GM12878 (cell line): ENCODE data around the gene CPNE5. TPM values are rescaled to one million over a fixed set of nuclear protein-coding genes. Genes with fewer than 3 reads are reported as not detected.

ENCODE experiments used
- ATAC-seq: fragments of 200-7000 bp; cut with Tn5 transposase; 3 replicates; pipeline ENCODE4 v1.9.1; 2020; ENCODE audit warnings: mild to moderate bottlenecking, moderate library complexity
- BruUV-seq: library from RNA; stranded (reverse); fragments of 400-500 nt; replicated peaks from 2 replicates; lab custom pipeline; 2021; lab: Mats Ljungman, UMichigan
- CTCF ChIA-PET: fragments of 300-600 bp; sonication (Branson Sonifier 250); formaldehyde crosslinking; extraction: SDS; loops from one replicate; lab custom pipeline; 2021; ENCODE audit warnings: inconsistent platforms; lab: Yijun Ruan, JAX
- POLR2A ChIA-PET: fragments of 350-600 bp; formaldehyde crosslinking; extraction: SDS; loops from one replicate; lab custom pipeline; 2021; ENCODE audit warnings: inconsistent platforms; lab: Charles Lee
- RAD21 ChIA-PET: fragments of 300-600 bp; sonication (Branson Sonifier 250); formaldehyde crosslinking; loops from one replicate; lab custom pipeline; 2023; ENCODE audit warnings: antibody characterized with exemption; ENCODE audit not compliant: unreplicated experiment; lab: Charles Lee
- SMC1A ChIA-PET: fragments of 300-600 bp; sonication (Branson Sonifier 250); formaldehyde crosslinking; loops from one replicate; lab custom pipeline; 2023; ENCODE audit not compliant: unreplicated experiment, uncharacterized antibody; lab: Charles Lee
- DNase-seq: peaks from one replicate; pipeline ENCODE4 v3.0.0-alpha.2; 2011; ENCODE audit warnings: low read depth, low spot score
- FAIRE-seq: peaks from 3 replicates; lab custom pipeline; 2011; peaks lifted over from hg19 to GRCh38; lab: Jason Lieb, UNC
- H2AFZ ChIP-seq: 2 replicates; pipeline ENCODE4 v1.6.0; 2011; ENCODE audit warnings: low read depth, low read length, control low read depth; ENCODE audit not compliant: control insufficient read depth
- H3K27ac ChIP-seq: 2 replicates; pipeline ENCODE4 v1.5.1; 2011; ENCODE audit warnings: control low read depth; ENCODE audit not compliant: control insufficient read depth, insufficient read depth
- H3K27me3 ChIP-seq, 2 experiments: replicated peaks in 1 of 2; 2 replicates each; pipeline versions ENCODE4 v1.6.0 to v1.6.1; 2011; ENCODE audit warnings: low read length in 1 of 2; ENCODE audit not compliant: control insufficient read depth in 2 of 2, insufficient read depth in 2 of 2
- H3K36me3 ChIP-seq, 2 experiments: 2 replicates each; pipeline ENCODE4 v1.5.1; 2011; ENCODE audit warnings: low read length in 1 of 2; ENCODE audit not compliant: control insufficient read depth in 2 of 2, insufficient read depth in 2 of 2
- H3K4me1 ChIP-seq: 2 replicates; pipeline ENCODE4 v1.6.1; 2011; ENCODE audit warnings: mild to moderate bottlenecking, low read length, moderate library complexity, mixed read lengths; ENCODE audit not compliant: control insufficient read depth, insufficient read depth
- H3K4me2 ChIP-seq: 2 replicates; pipeline ENCODE4 v1.6.0; 2011; ENCODE audit warnings: control low read depth; ENCODE audit not compliant: control insufficient read depth, insufficient read depth
- H3K4me3 ChIP-seq: fragments of 200-600 bp; sonication (generic); 2 replicates; pipeline ENCODE4 v1.5.1; 2016
- H3K79me2 ChIP-seq: 2 replicates; pipeline ENCODE4 v1.6.0; 2011; ENCODE audit warnings: low read length; ENCODE audit not compliant: control insufficient read depth, insufficient read depth
- H3K9ac ChIP-seq: 2 replicates; pipeline ENCODE4 v1.8.0; 2011; ENCODE audit warnings: low read length, control low read depth, mixed read lengths; ENCODE audit not compliant: control insufficient read depth, insufficient read depth
- H3K9me3 ChIP-seq: replicated peaks from 3 replicates; pipeline ENCODE4 v1.5.1; 2011; ENCODE audit warnings: mild to moderate bottlenecking, low read length; ENCODE audit not compliant: control insufficient read depth, insufficient read depth
- H4K20me1 ChIP-seq: 2 replicates; pipeline ENCODE4 v1.6.0; 2011; ENCODE audit not compliant: control insufficient read depth, insufficient read depth
- BACH1 ChIP-seq: fragments of 450-650 bp; IDR thresholded peaks from 2 replicates; pipeline ENCODE4 v1.6.1; 2017; ENCODE audit warnings: mild to moderate bottlenecking, borderline replicate concordance
- BRCA1 ChIP-seq: IDR thresholded peaks from 2 replicates; pipeline ENCODE4 v1.6.1; 2011; ENCODE audit warnings: low read depth, low read length, improper control_type of control experiment
- KAT2A ChIP-seq: conservative IDR thresholded peaks from 2 replicates; pipeline ENCODE4 v1.6.1; 2011; ENCODE audit warnings: low read depth, low read length; ENCODE audit not compliant: control insufficient read depth
- KDM1A ChIP-seq: fragments of 200-600 bp; sonication (generic); IDR thresholded peaks from 2 replicates; pipeline ENCODE4 v1.6.1; 2016; ENCODE audit warnings: borderline replicate concordance
- NBN ChIP-seq: fragments of 450-650 bp; IDR thresholded peaks from 2 replicates; pipeline ENCODE4 v1.6.1; 2016
- NFIC ChIP-seq: IDR thresholded peaks from 2 replicates; pipeline ENCODE4 v1.6.1; 2012; ENCODE audit warnings: low read depth, mild to moderate bottlenecking, inconsistent platforms, low read length, moderate library complexity
- RCOR1 ChIP-seq: conservative IDR thresholded peaks from 2 replicates; pipeline ENCODE4 v1.6.1; 2012; ENCODE audit warnings: low read depth, low read length, improper control_type of control experiment
- RELB ChIP-seq: fragments of 450-650 bp; IDR thresholded peaks from 2 replicates; pipeline ENCODE4 v1.6.1; 2017; ENCODE audit warnings: low read depth, mild to moderate bottlenecking, moderate library complexity
- SMARCA5 ChIP-seq: fragments of 450-650 bp; IDR thresholded peaks from 2 replicates; pipeline ENCODE4 v1.6.1; 2017; ENCODE audit warnings: mild to moderate bottlenecking
- SRF ChIP-seq, 2 experiments: IDR thresholded peaks; 2 replicates each; pipeline ENCODE4 v1.6.1; 2011; ENCODE audit warnings: low read depth in 2 of 2, low read length in 2 of 2, mild to moderate bottlenecking in 1 of 2, moderate library complexity in 1 of 2
- SUZ12 ChIP-seq: fragments of 200-600 bp; sonication (generic); IDR thresholded peaks from one replicate; pipeline ENCODE4 v1.6.1; 2018; ENCODE audit warnings: antibody characterized with exemption, mild to moderate bottlenecking; ENCODE audit not compliant: unreplicated experiment
- WRNIP1 ChIP-seq: IDR thresholded peaks from 2 replicates; pipeline ENCODE4 v1.6.1; 2011; ENCODE audit warnings: low read depth, low read length, improper control_type of control experiment, borderline replicate concordance
- ZBED1 ChIP-seq: IDR thresholded peaks from 2 replicates; pipeline ENCODE4 v1.6.1; 2016; ENCODE audit warnings: borderline replicate concordance
- ZNF217 ChIP-seq: fragments of 450-650 bp; IDR thresholded peaks from 2 replicates; pipeline ENCODE4 v1.6.1; 2017; ENCODE audit warnings: antibody characterized with exemption, mild to moderate bottlenecking
- ZNF384 ChIP-seq: IDR thresholded peaks from 2 replicates; pipeline ENCODE4 v1.6.1; 2012; ENCODE audit warnings: low read depth, mild to moderate bottlenecking, low read length, improper control_type of control experiment, borderline replicate concordance
- ZSCAN29 ChIP-seq: fragments of 450-650 bp; IDR thresholded peaks from 2 replicates; pipeline ENCODE4 v1.6.1; 2017; ENCODE audit warnings: mild to moderate bottlenecking, moderate library complexity
- WGBS: methylation state at CpG from one replicate; pipeline ENCODE4 v1.1.6; 2016; ENCODE audit warnings: low lambda C conversion rate; ENCODE audit not compliant: insufficient replicate concordance, insufficient coverage; ENCODE audit errors: missing lambda C conversion rate; 5-methylcytosine and 5-hydroxymethylcytosine counted together
- in situ Hi-C: fragments of 300-500 bp; cut with MboI; formaldehyde crosslinking; loops from 9 replicates; pipeline ENCODE4 v1.14.3; 2018; ENCODE audit warnings: mixed read lengths
- intact Hi-C: fragments of 100-400 bp; cut with micrococcal nuclease; formaldehyde crosslinking; loops from one replicate; pipeline ENCODE4 v1.14.2; 2022; ENCODE audit not compliant: unreplicated experiment
- polyA plus RNA-seq, 11 experiments: library from polyadenylated mRNA; depleted of rRNA in 4 of 11; unstranded in 6 of 11; stranded (reverse) in 5 of 11; fragments of >200 nt; fragmentation: Nextera tagmentation in 4 of 11; fragmentation: Illumina TruSeq in 1 of 11; extraction: Ambion mirVana in 4 of 11; extraction: Trizol in 1 of 11; gene quantifications; 1 replicate in 1 of 11; 2 replicates in 10 of 11; pipeline versions ENCODE4 v1.2.1 to v1.2.3, GENCODE V29; 2011 to 2016; ENCODE audit warnings: inconsistent platforms in 2 of 11, missing spikeins in 2 of 11, low read depth in 1 of 11
- total RNA-seq, 4 experiments: library from RNA; depleted of rRNA in 3 of 4; stranded (reverse); fragments of >200 nt in 3 of 4; fragmentation: Illumina TruSeq in 1 of 4; extraction: Trizol in 1 of 4; gene quantifications; 2 replicates each; pipeline versions ENCODE4 v1.2.1 to v1.2.3, GENCODE V29; 2013 to 2021
- TF ChIP-seq, protein P1 (sequence below): fragments of 450-650 bp; IDR thresholded peaks from 2 replicates; pipeline ENCODE4 v1.6.1; 2018; ENCODE audit warnings: borderline replicate concordance, mild to moderate bottlenecking; ENCODE audit not compliant: partially characterized antibody
- TF ChIP-seq, protein P2 (sequence below): fragments of 150-350 bp; IDR thresholded peaks from 2 replicates; pipeline ENCODE4 v1.6.1; 2016; ENCODE audit warnings: low read depth, low read length

The CPNE5 gene
- total and polyA plus RNA-seq, 10 of the 15 experiments (the other 5 are each of a cell fraction or from before 2014, with no cell fraction given) = 2.4 to 39.1 (median 18.2) TPM

- H3K27ac ChIP-seq = no peak overlapping the region
- RAD21 ChIA-PET = no interaction called here
- 32% methylated on average over 4 of the region's 4 CpGs for WGBS
- no TSS peak for BruUV-seq
- intact Hi-C loops (no loop called here), in situ Hi-C loops (no loop called here)
- FAIRE-seq (no peak), DNase-seq (no peak), ATAC-seq (no peak)
- H3K4me2 ChIP-seq = no peak overlapping the region
- SMC1A ChIA-PET = no interaction called here
- CTCF ChIA-PET = interaction anchor here (0.7 to 2.1 kb wide), 3 partner anchors 8 to 79 kb away, joined by 3 to 5 read pairs (median 4); partner anchors contain the start of gene C6orf89
- no peak overlapping the region for H2AFZ ChIP-seq
- peaks cover 0 to 7% of the 10 kb centered on the region in 2 experiments; a peak in 2 of 4 replicates for H3K27me3 ChIP-seq
- H4K20me1 ChIP-seq = no peaks in the 10 kb centered on the region
- no peak overlapping the region for H3K4me3 ChIP-seq
- no peaks in the 10 kb centered on the region for H3K79me2 ChIP-seq
- POLR2A ChIA-PET = no interaction called here
- TF ChIP-seq, protein P1, sequence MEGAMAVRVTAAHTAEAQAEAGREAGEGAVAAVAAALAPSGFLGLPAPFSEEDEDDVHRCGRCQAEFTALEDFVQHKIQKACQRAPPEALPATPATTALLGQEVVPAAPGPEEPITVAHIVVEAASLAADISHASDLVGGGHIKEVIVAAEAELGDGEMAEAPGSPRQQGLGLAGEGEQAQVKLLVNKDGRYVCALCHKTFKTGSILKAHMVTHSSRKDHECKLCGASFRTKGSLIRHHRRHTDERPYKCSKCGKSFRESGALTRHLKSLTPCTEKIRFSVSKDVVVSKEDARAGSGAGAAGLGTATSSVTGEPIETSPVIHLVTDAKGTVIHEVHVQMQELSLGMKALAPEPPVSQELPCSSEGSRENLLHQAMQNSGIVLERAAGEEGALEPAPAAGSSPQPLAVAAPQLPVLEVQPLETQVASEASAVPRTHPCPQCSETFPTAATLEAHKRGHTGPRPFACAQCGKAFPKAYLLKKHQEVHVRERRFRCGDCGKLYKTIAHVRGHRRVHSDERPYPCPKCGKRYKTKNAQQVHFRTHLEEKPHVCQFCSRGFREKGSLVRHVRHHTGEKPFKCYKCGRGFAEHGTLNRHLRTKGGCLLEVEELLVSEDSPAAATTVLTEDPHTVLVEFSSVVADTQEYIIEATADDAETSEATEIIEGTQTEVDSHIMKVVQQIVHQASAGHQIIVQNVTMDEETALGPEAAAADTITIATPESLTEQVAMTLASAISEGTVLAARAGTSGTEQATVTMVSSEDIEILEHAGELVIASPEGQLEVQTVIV = no peak
- TF ChIP-seq ZNF384 = no peak
- no peak for TF ChIP-seq BRCA1
- no peak for TF ChIP-seq SUZ12
- no peak for TF ChIP-seq KDM1A
- TF ChIP-seq, protein P2, sequence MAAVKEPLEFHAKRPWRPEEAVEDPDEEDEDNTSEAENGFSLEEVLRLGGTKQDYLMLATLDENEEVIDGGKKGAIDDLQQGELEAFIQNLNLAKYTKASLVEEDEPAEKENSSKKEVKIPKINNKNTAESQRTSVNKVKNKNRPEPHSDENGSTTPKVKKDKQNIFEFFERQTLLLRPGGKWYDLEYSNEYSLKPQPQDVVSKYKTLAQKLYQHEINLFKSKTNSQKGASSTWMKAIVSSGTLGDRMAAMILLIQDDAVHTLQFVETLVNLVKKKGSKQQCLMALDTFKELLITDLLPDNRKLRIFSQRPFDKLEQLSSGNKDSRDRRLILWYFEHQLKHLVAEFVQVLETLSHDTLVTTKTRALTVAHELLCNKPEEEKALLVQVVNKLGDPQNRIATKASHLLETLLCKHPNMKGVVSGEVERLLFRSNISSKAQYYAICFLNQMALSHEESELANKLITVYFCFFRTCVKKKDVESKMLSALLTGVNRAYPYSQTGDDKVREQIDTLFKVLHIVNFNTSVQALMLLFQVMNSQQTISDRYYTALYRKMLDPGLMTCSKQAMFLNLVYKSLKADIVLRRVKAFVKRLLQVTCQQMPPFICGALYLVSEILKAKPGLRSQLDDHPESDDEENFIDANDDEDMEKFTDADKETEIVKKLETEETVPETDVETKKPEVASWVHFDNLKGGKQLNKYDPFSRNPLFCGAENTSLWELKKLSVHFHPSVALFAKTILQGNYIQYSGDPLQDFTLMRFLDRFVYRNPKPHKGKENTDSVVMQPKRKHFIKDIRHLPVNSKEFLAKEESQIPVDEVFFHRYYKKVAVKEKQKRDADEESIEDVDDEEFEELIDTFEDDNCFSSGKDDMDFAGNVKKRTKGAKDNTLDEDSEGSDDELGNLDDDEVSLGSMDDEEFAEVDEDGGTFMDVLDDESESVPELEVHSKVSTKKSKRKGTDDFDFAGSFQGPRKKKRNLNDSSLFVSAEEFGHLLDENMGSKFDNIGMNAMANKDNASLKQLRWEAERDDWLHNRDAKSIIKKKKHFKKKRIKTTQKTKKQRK = no peak
- TF ChIP-seq BACH1 = no peak
- TF ChIP-seq NBN = no peak
- TF ChIP-seq ZSCAN29 = no peak
- TF ChIP-seq KAT2A = no peak
- no peak for TF ChIP-seq NFIC
- no peak for TF ChIP-seq RELB
- TF ChIP-seq SRF (IDR thresholded peaks at IDR 0.05; ENCODE audit: low read depth in 2 of 2, low read length in 2 of 2) = no peak
- no peak for TF ChIP-seq RCOR1
- no peak for TF ChIP-seq WRNIP1
- TF ChIP-seq ZNF217 = no peak
- no peak for TF ChIP-seq SMARCA5
- no peak for TF ChIP-seq ZBED1
- H3K9me3 ChIP-seq = no peaks in the 10 kb centered on the region; the same call in 2 of the 3 replicates
- H3K4me1 ChIP-seq = 0 out of 2 replicates have a peak, but pooled peaks cover 2% of the 10 kb centered on the region
- H3K9ac ChIP-seq = no peak overlapping the region
- H3K36me3 ChIP-seq = no peaks in the 10 kb centered on the region
Measured at GRCh38 chr6:36845233-36845632, 6.0 kb upstream of the CPNE5 start.
